NCI-H446 (cell line): ENCODE measurements around the gene GCNA.
"Not testable (repeated sequence)": the region's sequence is repeated elsewhere in the genome, so short reads cannot be mapped to it uniquely, and the experiment has no call there.

Experiments
- DNase-seq, 2 experiments: peaks; one replicate each; lab custom pipeline; 2025; lab: John Stamatoyannopoulos, UW

Gene GCNA

GRCh38 chrX:71559773-71560172, 18.5 kb upstream of the GCNA start:
- not testable (repeated sequence) for DNase-seq

DNA sequence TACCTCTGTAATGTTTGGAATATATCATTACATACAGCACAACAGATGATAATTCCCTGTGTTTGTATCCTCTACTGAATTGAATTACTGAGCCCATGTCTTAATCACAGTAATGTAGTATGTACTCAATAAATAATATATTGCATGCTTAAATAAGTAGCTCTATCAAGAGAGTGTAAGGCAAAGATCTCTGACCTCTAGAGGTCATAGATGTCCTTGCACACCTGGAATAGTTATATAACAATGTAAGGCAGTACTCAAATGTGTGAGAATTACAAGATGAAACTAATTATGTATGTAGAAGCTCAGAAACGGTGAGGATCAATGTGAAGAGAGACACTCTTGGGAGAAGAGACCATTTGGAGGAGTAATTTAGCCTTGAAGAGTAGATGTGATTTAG, 14.3 kb upstream of the GCNA start:
- DNase-seq: no peak

- DNase-seq: peak in 1 of 2 experiments; percentile 27
These were observed 12.7 kb upstream of the GCNA start for GRCh38 chrX:71565474-71566041.

- not testable (repeated sequence) for DNase-seq
These were observed 6.8 kb upstream of the GCNA start for GRCh38 chrX:71571390-71571789.

GRCh38 chrX:71573590-71573989, 4.6 kb upstream of the GCNA start:
- DNase-seq: no peak

DNA sequence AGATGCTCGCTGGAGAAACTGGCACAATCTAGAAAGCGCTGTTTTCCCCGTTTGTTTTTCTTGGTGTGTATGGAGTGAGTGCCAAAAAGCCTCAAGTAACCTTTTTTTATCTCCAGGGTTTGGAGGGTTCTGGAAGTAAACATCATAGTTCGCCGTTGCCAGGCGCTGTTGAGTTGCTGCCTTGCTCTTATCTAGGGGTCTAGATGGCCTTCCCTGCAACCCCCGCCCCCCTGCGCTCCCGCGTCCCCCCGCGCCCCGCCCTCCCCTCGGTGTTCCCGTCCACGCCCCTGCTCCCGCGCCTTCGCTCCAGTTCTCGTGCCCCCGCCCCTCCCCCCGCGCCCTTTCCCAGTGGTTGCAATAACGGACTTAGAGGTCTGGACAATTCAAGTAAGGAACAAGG, 555 bp upstream of the GCNA start:
- no peak for DNase-seq

- no peak for DNase-seq
These were observed 1.1 kb downstream of the GCNA start for GRCh38 chrX:71579136-71579989.

DNA sequence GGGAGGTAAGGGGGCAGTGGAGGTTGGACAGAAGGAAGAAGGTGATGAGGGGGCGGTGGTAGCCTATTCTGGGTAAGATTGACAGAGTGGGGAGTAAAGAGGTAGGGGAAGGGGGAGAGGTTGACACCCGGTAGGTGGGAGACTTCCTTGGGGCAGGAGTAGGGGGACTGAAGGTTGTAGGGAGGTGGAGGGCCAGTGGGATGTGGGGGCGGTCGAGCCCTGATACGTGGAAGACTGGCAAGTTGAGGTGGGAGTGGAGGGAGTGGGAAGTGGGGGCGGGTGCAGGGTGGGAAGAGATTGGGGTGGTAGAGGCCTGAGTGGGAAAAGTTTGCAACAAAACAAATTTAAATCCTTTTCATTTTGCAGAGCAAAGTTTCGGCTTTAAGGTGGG, 1.7 kb downstream of the GCNA start:
- DNase-seq: no peak

GRCh38 chrX:71581210-71581609, 3.0 kb downstream of the GCNA start:
- no peak for DNase-seq

DNA sequence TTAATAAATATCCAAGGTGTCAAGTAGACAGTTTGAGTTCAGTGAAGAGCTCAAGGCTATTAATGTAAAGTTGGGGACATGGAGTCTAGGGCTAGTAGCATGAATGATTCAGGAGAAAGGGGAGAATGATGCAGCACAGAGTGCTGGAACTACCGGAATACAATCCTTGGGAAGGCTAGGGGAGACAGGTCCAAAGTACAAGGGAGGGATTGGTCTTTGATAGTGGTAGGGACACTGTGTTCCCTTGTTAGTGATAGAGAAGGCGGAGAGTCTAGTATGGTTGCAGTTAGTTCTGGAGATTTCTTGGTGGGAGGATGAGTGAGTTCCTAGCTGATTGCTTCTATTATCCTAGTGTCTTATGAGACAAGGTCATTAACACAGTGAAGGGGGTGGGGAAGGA, 8.7 kb downstream of the GCNA start:
- DNase-seq: no peak

DNA sequence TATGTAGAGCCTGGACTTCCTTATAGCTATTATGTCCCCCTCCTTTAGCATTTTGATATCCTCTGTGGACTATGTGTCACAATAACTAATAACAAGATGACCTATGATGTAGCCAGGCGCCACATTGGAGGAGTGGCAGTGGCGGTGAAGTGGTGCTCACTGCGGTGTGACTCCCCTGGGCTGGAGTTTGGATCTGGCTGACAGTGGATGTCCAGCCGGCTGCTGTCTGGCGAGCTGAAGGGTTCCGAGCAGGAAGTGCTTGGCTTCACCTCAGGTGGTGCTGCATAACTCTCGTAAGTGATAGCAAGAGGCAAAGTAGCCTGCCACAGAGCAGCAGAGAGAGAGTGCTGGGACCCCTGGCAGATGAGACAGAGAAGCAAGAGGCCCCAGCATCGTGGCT, 15.0 kb downstream of the GCNA start:
- not testable (repeated sequence) for DNase-seq

DNA sequence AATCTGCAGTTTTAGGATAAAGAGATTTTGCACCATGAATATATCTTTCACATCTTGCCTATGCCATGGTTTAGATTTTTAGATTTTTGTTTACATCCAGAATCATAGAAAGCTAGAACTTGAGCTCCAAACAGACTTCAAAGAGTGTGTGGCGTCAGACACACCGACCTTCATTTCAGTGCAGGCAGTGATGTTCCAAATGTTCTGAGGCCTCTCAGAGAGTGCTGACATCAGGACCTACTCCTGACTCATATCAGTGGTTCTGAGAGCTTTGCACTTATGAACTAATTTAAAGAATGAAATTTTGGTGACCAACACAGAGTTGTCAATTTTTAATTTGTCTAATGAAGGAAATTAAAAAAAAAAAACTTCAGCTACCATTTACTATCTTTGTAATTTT, 21.7 kb downstream of the GCNA start:
- no peak for DNase-seq

DNA sequence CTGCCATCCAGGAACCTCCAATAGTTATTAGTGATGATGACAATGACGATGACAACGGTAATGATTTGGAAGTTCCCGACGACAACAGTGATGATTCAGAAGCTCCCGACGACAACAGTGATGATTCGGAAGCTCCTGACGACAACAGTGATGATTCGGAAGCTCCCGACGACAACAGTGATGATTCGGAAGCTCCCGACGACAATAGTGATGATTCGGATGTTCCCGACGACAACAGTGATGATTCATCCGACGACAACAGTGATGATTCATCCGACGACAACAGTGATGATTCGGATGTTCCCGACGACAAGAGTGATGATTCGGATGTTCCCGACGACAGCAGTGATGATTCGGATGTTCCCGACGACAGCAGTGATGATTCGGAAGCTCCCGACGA, 25.4 kb downstream of the GCNA start:
- DNase-seq: no peak

- no peak for DNase-seq
These were observed 25.9 kb downstream of the GCNA start for GRCh38 chrX:71604141-71604540.

DNA sequence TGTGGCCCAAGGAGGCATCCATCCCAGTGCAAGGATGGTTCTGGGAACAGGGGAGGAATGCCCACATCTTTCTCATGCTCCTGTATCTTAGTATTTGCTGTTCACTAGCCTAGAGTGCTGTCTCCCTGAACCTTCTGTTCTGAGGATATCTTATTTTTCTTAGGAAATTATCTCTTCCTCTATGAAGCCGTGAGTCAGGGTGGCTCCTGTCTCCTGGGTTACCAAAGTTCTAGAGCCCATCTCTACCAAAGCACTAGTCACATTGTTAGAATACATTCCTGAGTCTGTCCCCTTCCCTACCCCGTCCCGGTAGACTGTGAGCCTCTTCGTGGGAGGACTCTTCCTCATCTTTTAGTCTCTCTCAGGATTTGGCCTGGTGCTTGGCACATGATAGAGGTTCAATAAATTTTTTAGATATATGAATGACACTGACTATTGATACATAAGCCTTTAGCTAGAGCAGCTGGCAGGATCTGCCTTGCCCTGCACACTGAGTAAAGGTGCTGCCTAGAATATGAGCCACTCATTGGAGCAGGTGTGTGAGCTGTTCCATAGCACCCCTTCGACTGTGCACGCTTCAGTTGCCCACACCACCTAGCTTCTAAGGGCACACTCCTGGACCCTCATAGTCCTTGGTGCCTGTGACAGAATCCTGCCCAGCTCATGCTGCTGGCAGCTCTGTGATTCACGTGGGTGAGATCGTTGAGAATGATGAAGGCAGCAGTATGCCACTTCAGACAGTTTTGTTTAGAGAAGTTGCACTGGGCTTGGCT, 26.7 kb downstream of the GCNA start:
- DNase-seq: no peak

DNA sequence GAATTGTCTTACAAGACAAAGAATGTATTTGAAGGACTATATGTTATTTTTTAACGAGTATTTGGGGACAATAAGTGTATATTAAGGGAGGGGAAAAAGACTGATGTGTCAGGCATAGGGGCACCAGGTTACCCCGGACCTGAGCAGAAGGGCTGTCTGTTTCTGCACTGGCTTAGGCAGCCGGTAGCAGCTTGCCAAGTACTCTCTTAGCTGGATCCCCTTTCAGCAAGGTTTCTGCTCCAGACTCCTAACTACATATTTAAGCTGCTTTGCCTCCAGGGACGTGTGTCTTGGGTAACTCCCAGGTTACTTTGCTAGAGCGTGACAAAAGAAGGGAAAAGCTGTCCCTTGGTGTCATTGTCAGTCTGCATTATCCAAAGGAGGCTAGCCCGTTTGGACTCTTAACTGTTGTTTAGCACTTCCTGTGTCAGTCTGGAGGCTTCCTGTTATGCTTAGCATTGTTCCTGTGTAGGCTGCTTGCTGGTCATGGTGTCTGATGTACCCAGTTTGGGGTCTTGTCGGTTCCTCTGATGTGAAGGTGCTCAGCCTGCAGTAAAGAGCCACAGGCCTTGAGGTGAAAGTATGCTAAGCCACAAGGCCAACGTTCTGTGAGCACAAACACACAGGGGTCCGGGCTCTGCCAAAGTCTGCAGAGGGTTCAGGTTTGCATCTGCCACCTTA, 28.4 kb downstream of the GCNA start:
- DNase-seq: no peak

DNA sequence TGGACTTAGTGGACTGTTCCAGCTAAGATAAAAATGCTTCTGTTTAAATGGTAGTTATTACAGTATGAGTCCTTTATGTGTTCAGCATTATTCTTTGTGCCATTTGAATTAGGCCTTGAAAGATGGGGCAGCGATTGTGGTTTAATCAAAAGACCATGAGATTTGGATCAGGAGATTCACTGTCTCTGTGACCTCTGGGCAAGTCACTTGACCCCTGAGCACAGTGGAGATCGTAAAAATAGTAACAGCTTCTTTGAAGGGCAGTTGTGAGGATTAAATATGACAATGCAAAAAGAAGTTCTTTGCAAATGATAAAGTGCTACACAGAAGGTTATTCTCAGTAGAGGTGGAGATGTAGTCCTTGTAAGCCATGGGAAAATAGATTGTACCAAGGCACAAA, 29.3 kb downstream of the GCNA start:
- DNase-seq: no peak

- no peak for DNase-seq
These were observed 31.0 kb downstream of the GCNA start for GRCh38 chrX:71609095-71609750.

GRCh38 chrX:71611736-71612135, 33.5 kb downstream of the GCNA start:
- not testable (repeated sequence) for DNase-seq

DNA sequence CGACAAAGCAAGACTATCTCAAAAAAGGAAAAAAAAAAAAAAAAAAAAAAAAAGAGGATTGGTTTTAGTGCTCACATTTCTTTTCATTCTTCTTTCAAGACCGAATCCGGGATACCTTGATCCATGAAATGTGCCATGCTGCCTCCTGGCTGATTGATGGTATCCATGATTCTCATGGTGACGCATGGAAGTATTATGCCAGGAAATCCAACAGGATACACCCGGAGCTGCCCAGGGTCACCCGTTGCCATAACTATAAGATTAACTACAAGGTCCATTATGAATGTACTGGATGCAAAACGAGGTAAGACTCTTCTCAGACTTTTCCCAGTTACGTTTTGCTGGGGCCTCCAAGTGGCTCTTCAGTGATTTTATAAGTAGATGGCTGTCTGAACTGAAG, 34.0 kb downstream of the GCNA start:
- DNase-seq: no peak

DNA sequence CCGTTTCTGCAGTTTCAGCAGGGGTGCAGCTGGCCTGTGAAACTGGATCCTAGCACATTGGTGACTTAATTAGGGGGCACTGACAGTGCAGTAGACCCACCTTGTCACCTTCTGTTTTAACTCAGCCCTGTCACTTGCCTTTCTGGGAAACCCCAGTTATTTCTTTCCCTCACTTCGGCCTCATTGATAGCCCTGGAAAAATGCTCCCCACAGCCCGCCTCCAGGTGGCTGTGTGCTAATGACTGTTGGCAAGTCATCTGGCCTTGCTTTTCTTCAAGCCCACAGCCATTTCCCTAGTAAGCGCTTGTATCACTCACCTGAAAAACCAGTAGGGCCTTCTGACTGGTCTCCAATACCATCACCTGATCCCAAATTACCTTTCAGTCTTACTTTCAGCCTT, 36.8 kb downstream of the GCNA start:
- DNase-seq: no peak

GRCh38 chrX:71615954-71616353, 37.7 kb downstream of the GCNA start:
- DNase-seq: no peak
